IPS-18c (cell line): ENCODE results near the gene CYSTM1.
"Not testable (repeated sequence)": the region's sequence is repeated elsewhere in the genome, so short reads cannot be mapped to it uniquely, and the experiment has no call there.

Experiments used
- H3K4me3 ChIP-seq: 2 replicates; pipeline ENCODE4 v1.7.0; 2013; ENCODE audit warnings: low read depth, mild to moderate bottlenecking, low read length, moderate library complexity; ENCODE audit not compliant: insufficient read depth
- H3K9me3 ChIP-seq: one replicate; pipeline ENCODE4 v1.6.1; 2013; ENCODE audit warnings: mild to moderate bottlenecking, low read length, moderate library complexity; ENCODE audit not compliant: control insufficient read depth, insufficient read depth

Gene CYSTM1

GRCh38 chr5:140145818-140146522 lies 29.0 kb upstream of the CYSTM1 start:
- peak overlapping the region; percentile 67 for H3K4me3 ChIP-seq

GRCh38 chr5:140146523-140146842 lies 28.5 kb upstream of the CYSTM1 start:
- H3K9me3 ChIP-seq, result no peaks in the 10 kb centered on the region
- H3K4me3 ChIP-seq, result peak overlapping the region; percentile 67

More at GRCh38 chr5:140145818-140146522, 29.0 kb upstream of the CYSTM1 start:
- H3K9me3 ChIP-seq, result no peaks in the 10 kb centered on the region

GRCh38 chr5:140147460-140147859 lies 27.5 kb upstream of the CYSTM1 start:
- H3K4me3 ChIP-seq, result no peak overlapping the region
- no peaks in the 10 kb centered on the region for H3K9me3 ChIP-seq

- no peaks in the 10 kb centered on the region for H3K9me3 ChIP-seq
- no peak overlapping the region for H3K4me3 ChIP-seq
Measured at GRCh38 chr5:140148508-140148907, 26.5 kb upstream of the CYSTM1 start.

- H3K4me3 ChIP-seq, result no peak overlapping the region
- H3K9me3 ChIP-seq, result no peaks in the 10 kb centered on the region
Measured at GRCh38 chr5:140150201-140150600, 24.8 kb upstream of the CYSTM1 start.

GRCh38 chr5:140151144-140152021 lies 23.6 kb upstream of the CYSTM1 start:
- H3K9me3 ChIP-seq, result no peaks in the 10 kb centered on the region
- no peak overlapping the region for H3K4me3 ChIP-seq

- Histone ChIP-seq H3K9me3 (no peaks in the 10 kb centered on the region), H3K4me3 (no peak overlapping the region; the same call in 1 of the 2 replicates)
Measured at GRCh38 chr5:140152022-140152999, 22.7 kb upstream of the CYSTM1 start.

- H3K9me3 ChIP-seq, result no peaks in the 10 kb centered on the region
Measured at GRCh38 chr5:140153255-140153654, 21.7 kb upstream of the CYSTM1 start.

GRCh38 chr5:140153905-140154304 lies 21.1 kb upstream of the CYSTM1 start:
- no peak overlapping the region for H3K4me3 ChIP-seq

More at GRCh38 chr5:140153255-140153654, 21.7 kb upstream of the CYSTM1 start:
- no peak overlapping the region for H3K4me3 ChIP-seq

GRCh38 chr5:140154710-140155381 lies 20.1 kb upstream of the CYSTM1 start:
- not testable (repeated sequence) for H3K9me3 ChIP-seq, H3K4me3 ChIP-seq

More at GRCh38 chr5:140153905-140154304, 21.1 kb upstream of the CYSTM1 start:
- no peaks in the 10 kb centered on the region for H3K9me3 ChIP-seq

GRCh38 chr5:140157032-140157781 lies 17.8 kb upstream of the CYSTM1 start:
- peak overlapping the region; percentile 36 for H3K4me3 ChIP-seq
- no peaks in the 10 kb centered on the region for H3K9me3 ChIP-seq

GRCh38 chr5:140159014-140159927 lies 15.7 kb upstream of the CYSTM1 start:
- H3K9me3 ChIP-seq, result no peaks in the 10 kb centered on the region
- H3K4me3 ChIP-seq, result no peak overlapping the region

- no peaks in the 10 kb centered on the region for H3K9me3 ChIP-seq
Measured at GRCh38 chr5:140162275-140162674, 12.7 kb upstream of the CYSTM1 start.

GRCh38 chr5:140162781-140163180 lies 12.2 kb upstream of the CYSTM1 start:
- no peak overlapping the region for H3K4me3 ChIP-seq
- H3K9me3 ChIP-seq, result no peaks in the 10 kb centered on the region

More at GRCh38 chr5:140162275-140162674, 12.7 kb upstream of the CYSTM1 start:
- no peak overlapping the region for H3K4me3 ChIP-seq
